GM12878 (cell line): ENCODE data around the gene MACROD2. TPM values are rescaled to one million over a fixed set of nuclear protein-coding genes. Genes with fewer than 3 reads are reported as not detected.

Experiments
- ATAC-seq: fragments of 200-7000 bp; cut with Tn5 transposase; 3 replicates; pipeline ENCODE4 v1.9.1; 2020; ENCODE audit warnings: mild to moderate bottlenecking, moderate library complexity
- BruUV-seq: library from RNA; stranded (reverse); fragments of 400-500 nt; replicated peaks from 2 replicates; lab custom pipeline; 2021; lab: Mats Ljungman, UMichigan
- CTCF ChIA-PET: fragments of 300-600 bp; sonication (Branson Sonifier 250); formaldehyde crosslinking; extraction: SDS; loops from one replicate; lab custom pipeline; 2021; ENCODE audit warnings: inconsistent platforms; lab: Yijun Ruan, JAX
- POLR2A ChIA-PET: fragments of 350-600 bp; formaldehyde crosslinking; extraction: SDS; loops from one replicate; lab custom pipeline; 2021; ENCODE audit warnings: inconsistent platforms; lab: Charles Lee
- RAD21 ChIA-PET: fragments of 300-600 bp; sonication (Branson Sonifier 250); formaldehyde crosslinking; loops from one replicate; lab custom pipeline; 2023; ENCODE audit warnings: antibody characterized with exemption; ENCODE audit not compliant: unreplicated experiment; lab: Charles Lee
- SMC1A ChIA-PET: fragments of 300-600 bp; sonication (Branson Sonifier 250); formaldehyde crosslinking; loops from one replicate; lab custom pipeline; 2023; ENCODE audit not compliant: unreplicated experiment, uncharacterized antibody; lab: Charles Lee
- DNase-seq: peaks from one replicate; pipeline ENCODE4 v3.0.0-alpha.2; 2011; ENCODE audit warnings: low read depth, low spot score
- FAIRE-seq: peaks from 3 replicates; lab custom pipeline; 2011; peaks lifted over from hg19 to GRCh38; lab: Jason Lieb, UNC
- H2AFZ ChIP-seq: 2 replicates; pipeline ENCODE4 v1.6.0; 2011; ENCODE audit warnings: low read depth, low read length, control low read depth; ENCODE audit not compliant: control insufficient read depth
- H3K27ac ChIP-seq: 2 replicates; pipeline ENCODE4 v1.5.1; 2011; ENCODE audit warnings: control low read depth; ENCODE audit not compliant: control insufficient read depth, insufficient read depth
- H3K27me3 ChIP-seq, 2 experiments: replicated peaks in 1 of 2; 2 replicates each; pipeline versions ENCODE4 v1.6.0 to v1.6.1; 2011; ENCODE audit warnings: low read length in 1 of 2; ENCODE audit not compliant: control insufficient read depth in 2 of 2, insufficient read depth in 2 of 2
- H3K36me3 ChIP-seq, 2 experiments: 2 replicates each; pipeline ENCODE4 v1.5.1; 2011; ENCODE audit warnings: low read length in 1 of 2; ENCODE audit not compliant: control insufficient read depth in 2 of 2, insufficient read depth in 2 of 2
- H3K4me1 ChIP-seq: 2 replicates; pipeline ENCODE4 v1.6.1; 2011; ENCODE audit warnings: mild to moderate bottlenecking, low read length, moderate library complexity, mixed read lengths; ENCODE audit not compliant: control insufficient read depth, insufficient read depth
- H3K4me2 ChIP-seq: 2 replicates; pipeline ENCODE4 v1.6.0; 2011; ENCODE audit warnings: control low read depth; ENCODE audit not compliant: control insufficient read depth, insufficient read depth
- H3K4me3 ChIP-seq: fragments of 200-600 bp; sonication (generic); 2 replicates; pipeline ENCODE4 v1.5.1; 2016
- H3K79me2 ChIP-seq: 2 replicates; pipeline ENCODE4 v1.6.0; 2011; ENCODE audit warnings: low read length; ENCODE audit not compliant: control insufficient read depth, insufficient read depth
- H3K9ac ChIP-seq: 2 replicates; pipeline ENCODE4 v1.8.0; 2011; ENCODE audit warnings: low read length, control low read depth, mixed read lengths; ENCODE audit not compliant: control insufficient read depth, insufficient read depth
- H3K9me3 ChIP-seq: replicated peaks from 3 replicates; pipeline ENCODE4 v1.5.1; 2011; ENCODE audit warnings: mild to moderate bottlenecking, low read length; ENCODE audit not compliant: control insufficient read depth, insufficient read depth
- H4K20me1 ChIP-seq: 2 replicates; pipeline ENCODE4 v1.6.0; 2011; ENCODE audit not compliant: control insufficient read depth, insufficient read depth
- BCLAF1 ChIP-seq: fragments of 450-650 bp; IDR thresholded peaks from 2 replicates; pipeline ENCODE4 v1.6.1; 2017; ENCODE audit warnings: antibody characterized with exemption, mild to moderate bottlenecking, moderate library complexity
- CEBPZ ChIP-seq: fragments of 150-350 bp; IDR thresholded peaks from 2 replicates; pipeline ENCODE4 v1.6.1; 2016; ENCODE audit warnings: low read depth, low read length
- ELK1 ChIP-seq: IDR thresholded peaks from 2 replicates; pipeline ENCODE4 v1.6.1; 2012; ENCODE audit warnings: low read depth, low read length, improper control_type of control experiment
- FOXM1 ChIP-seq: IDR thresholded peaks from 2 replicates; pipeline ENCODE4 v1.6.1; 2012; ENCODE audit warnings: low read depth, mild to moderate bottlenecking, inconsistent platforms, low read length, moderate library complexity
- NR2C2 ChIP-seq: IDR thresholded peaks from 2 replicates; pipeline ENCODE4 v1.6.1; 2011; ENCODE audit warnings: borderline replicate concordance, low read depth; ENCODE audit not compliant: control insufficient read depth, insufficient read length
- RELB ChIP-seq: fragments of 450-650 bp; IDR thresholded peaks from 2 replicates; pipeline ENCODE4 v1.6.1; 2017; ENCODE audit warnings: low read depth, mild to moderate bottlenecking, moderate library complexity
- SREBF2 ChIP-seq: IDR thresholded peaks from 2 replicates; pipeline ENCODE4 v1.6.1; 2012; ENCODE audit warnings: mild to moderate bottlenecking, low read length
- TCF3 ChIP-seq: IDR thresholded peaks from 2 replicates; pipeline ENCODE4 v1.6.1; 2012; ENCODE audit warnings: low read depth, mild to moderate bottlenecking, low read length, borderline replicate concordance; ENCODE audit not compliant: insufficient read depth
- ZNF24 ChIP-seq: fragments of 450-650 bp; IDR thresholded peaks from 2 replicates; pipeline ENCODE4 v1.6.1; 2017; ENCODE audit warnings: antibody characterized with exemption, mild to moderate bottlenecking
- ZNF622 ChIP-seq: fragments of 450-650 bp; IDR thresholded peaks from 2 replicates; pipeline ENCODE4 v1.6.1; 2017; ENCODE audit warnings: mild to moderate bottlenecking, inconsistent platforms
- WGBS: methylation state at CpG from one replicate; pipeline ENCODE4 v1.1.6; 2016; ENCODE audit warnings: low lambda C conversion rate; ENCODE audit not compliant: insufficient replicate concordance, insufficient coverage; ENCODE audit errors: missing lambda C conversion rate; 5-methylcytosine and 5-hydroxymethylcytosine counted together
- in situ Hi-C: fragments of 300-500 bp; cut with MboI; formaldehyde crosslinking; loops from 9 replicates; pipeline ENCODE4 v1.14.3; 2018; ENCODE audit warnings: mixed read lengths
- intact Hi-C: fragments of 100-400 bp; cut with micrococcal nuclease; formaldehyde crosslinking; loops from one replicate; pipeline ENCODE4 v1.14.2; 2022; ENCODE audit not compliant: unreplicated experiment
- polyA plus RNA-seq, 11 experiments: library from polyadenylated mRNA; depleted of rRNA in 4 of 11; unstranded in 6 of 11; stranded (reverse) in 5 of 11; fragments of >200 nt; fragmentation: Nextera tagmentation in 4 of 11; fragmentation: Illumina TruSeq in 1 of 11; extraction: Ambion mirVana in 4 of 11; extraction: Trizol in 1 of 11; gene quantifications; 1 replicate in 1 of 11; 2 replicates in 10 of 11; pipeline versions ENCODE4 v1.2.1 to v1.2.3, GENCODE V29; 2011 to 2016; ENCODE audit warnings: inconsistent platforms in 2 of 11, missing spikeins in 2 of 11, low read depth in 1 of 11
- total RNA-seq, 4 experiments: library from RNA; depleted of rRNA in 3 of 4; stranded (reverse); fragments of >200 nt in 3 of 4; fragmentation: Illumina TruSeq in 1 of 4; extraction: Trizol in 1 of 4; gene quantifications; 2 replicates each; pipeline versions ENCODE4 v1.2.1 to v1.2.3, GENCODE V29; 2013 to 2021

Gene MACROD2
- total and polyA plus RNA-seq, 10 of the 15 experiments (the other 5 are each of a cell fraction or from before 2014, with no cell fraction given): 1.1 to 21.5 (median 2.2) TPM

- TF ChIP-seq CEBPZ: no peak
Observed at GRCh38 chr20:15072316-15072715, 1077.0 kb downstream of the MACROD2 start (continued).

- SMC1A ChIA-PET: no interaction called here
- Histone ChIP-seq H3K4me2 (no peak overlapping the region), H3K4me1 (no peaks in the 10 kb centered on the region), H3K9me3 (no peaks in the 10 kb centered on the region), H3K9ac (no peak overlapping the region), H3K36me3 (no peaks in the 10 kb centered on the region), H3K4me3 (no peak overlapping the region), H3K27me3 (no peaks in the 10 kb centered on the region), H2AFZ (no peak overlapping the region), H3K79me2 (no peaks in the 10 kb centered on the region), H3K27ac (no peak overlapping the region), H4K20me1 (no peaks in the 10 kb centered on the region)
- no peak for ATAC-seq
- 32% methylated on average over 3 of the region's 3 CpGs for WGBS
- CTCF ChIA-PET: no interaction called here
- in situ Hi-C loops: no loop called here
- no TSS peak for BruUV-seq
- FAIRE-seq: no peak
- RAD21 ChIA-PET: no interaction called here
- intact Hi-C loops: no loop called here
- POLR2A ChIA-PET: no interaction called here
- no peak for TF ChIP-seq ELK1
- no peak for TF ChIP-seq SREBF2
- no peak for TF ChIP-seq RELB
- TF ChIP-seq NR2C2: no peak
- TF ChIP-seq ZNF622: no peak
- no peak for TF ChIP-seq ZNF24
- no peak for TF ChIP-seq BCLAF1
- TF ChIP-seq FOXM1: no peak
- TF ChIP-seq TCF3: no peak
- no peak for DNase-seq
Observed at GRCh38 chr20:15075586-15075985, 1080.3 kb downstream of the MACROD2 start.
